Measurements from ENCODE around the gene NUBP2.

Gene NUBP2

GRCh38 chr16:1809281-1809801 is 26.6 kb downstream of the NUBP2 start:
- no peak for DNase-seq (ENCODE audit: low read depth)

GRCh38 chr16:1810106-1810505 is 27.3 kb downstream of the NUBP2 start:
- no peak for DNase-seq (ENCODE audit: low read depth)

DNA sequence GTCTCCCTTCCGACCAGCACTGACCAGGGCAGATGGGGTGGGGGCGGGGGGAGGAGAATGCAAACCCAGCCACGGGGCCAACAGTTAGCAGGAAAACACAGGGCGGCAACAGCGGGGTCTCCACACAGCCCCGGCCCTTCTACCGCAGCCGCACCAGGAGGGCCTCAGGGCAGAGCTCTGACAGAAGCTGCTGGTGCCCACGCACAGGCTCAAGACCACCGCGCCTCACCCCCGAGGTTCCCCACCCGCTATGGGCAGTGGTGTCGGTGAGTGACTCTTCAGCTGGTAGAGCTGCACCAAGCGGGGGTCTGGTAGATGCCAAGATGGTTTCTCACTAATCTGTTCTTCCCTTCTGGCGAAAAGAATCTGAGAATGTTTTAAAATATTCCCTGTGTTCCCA is 27.8 kb downstream of the NUBP2 start:
- DNase-seq (ENCODE audit: low read depth): no peak

DNA sequence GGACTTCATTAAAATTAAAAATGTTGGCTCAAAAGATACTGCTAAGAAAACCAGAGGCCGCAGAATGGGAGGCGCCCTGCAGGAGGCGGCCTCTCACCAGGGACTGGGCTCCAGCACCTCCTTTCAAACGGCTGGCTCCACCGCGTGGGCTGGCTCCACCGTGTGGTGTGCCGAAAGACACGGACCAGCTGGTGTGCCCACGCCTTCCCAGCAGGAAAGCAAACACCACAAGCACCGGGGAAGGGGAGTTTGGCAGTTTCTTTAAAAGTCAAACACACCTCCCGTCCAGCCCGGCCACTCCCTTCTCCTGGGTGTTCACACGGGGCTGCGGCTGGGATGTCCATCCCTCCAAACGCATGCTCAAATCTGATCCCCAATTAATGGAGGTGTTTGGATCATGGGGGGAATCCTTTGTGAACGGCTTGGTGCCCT is 30.0 kb downstream of the NUBP2 start:
- DNase-seq (ENCODE audit: low read depth): peak; percentile 39

GRCh38 chr16:1815461-1815860 is 32.7 kb downstream of the NUBP2 start:
- DNase-seq (ENCODE audit: low read depth): no peak

GRCh38 chr16:1816396-1817275 is 33.9 kb downstream of the NUBP2 start:
- no peak for DNase-seq (ENCODE audit: low read depth)

DNA sequence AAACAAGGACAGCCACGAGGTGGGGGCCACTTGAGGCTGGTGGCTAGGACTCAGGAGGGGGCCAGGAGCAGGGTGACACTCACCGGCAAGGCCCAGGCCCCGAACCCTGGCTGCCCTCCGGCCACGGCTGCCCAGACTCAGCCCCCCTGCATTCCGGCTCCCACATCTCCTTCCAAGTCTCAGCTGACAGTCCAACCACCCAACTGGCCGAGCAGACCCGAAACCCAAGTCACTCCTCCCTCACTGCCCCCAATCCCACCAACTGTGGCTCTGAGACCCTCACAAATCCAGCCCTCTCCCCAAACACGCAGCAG is 34.5 kb downstream of the NUBP2 start:
- DNase-seq (ENCODE audit: low read depth): no peak

- no peak for DNase-seq (ENCODE audit: low read depth)
Observed at GRCh38 chr16:1817716-1818115, 35.0 kb downstream of the NUBP2 start.

- no peak for DNase-seq (ENCODE audit: low read depth)
Observed at GRCh38 chr16:1818204-1818872, 35.6 kb downstream of the NUBP2 start.

DNA sequence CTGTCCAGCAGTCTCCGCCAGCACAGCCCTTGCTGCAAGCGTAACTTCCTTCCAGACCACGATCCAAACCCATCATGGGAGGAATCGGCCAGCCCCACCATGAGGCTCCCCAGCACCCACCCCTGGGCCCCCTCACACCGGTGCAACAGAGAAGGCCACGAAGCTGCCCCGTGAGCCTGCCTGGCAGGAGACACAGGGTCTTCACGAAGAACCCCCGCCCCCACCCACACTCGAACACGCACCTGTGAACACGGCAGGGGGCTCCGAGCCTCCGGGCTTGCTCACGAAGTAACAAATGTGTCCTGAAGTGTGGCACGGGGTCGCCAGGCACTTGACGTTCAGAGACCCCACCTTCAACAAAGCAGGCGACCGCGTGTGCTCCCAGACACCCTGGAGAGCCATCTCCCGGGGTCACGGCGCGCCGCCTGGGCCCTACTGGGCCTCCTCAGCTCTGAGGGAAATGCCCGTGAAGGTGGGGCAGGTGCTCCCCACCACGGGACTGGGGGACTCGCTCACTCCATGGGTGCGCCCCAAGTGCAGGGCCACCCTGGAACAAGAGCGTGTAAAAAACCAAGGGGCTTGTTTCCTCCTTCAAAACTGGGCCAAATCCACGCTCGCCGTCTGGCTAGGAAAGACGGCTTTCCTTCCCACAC is 36.2 kb downstream of the NUBP2 start:
- no peak for DNase-seq (ENCODE audit: low read depth)

DNA sequence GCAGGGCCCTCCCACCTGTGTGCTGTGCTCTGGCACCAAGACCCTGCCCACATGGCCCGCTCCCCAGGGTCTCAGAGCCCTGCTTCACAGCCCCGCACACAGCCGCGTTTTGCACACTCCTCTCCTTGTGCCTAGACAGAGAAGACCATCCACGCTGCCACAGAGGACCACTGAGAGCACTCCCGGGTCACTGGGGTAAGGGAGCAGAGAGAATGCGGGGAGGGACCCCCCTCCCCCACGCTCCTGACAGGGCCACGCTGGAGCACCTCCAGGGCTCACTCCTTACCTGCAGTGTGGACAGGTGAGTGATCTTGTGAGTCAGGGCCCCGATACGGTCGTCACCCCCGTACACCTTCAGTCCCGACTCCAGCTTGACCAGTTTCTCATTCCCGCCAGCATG is 36.9 kb downstream of the NUBP2 start:
- no peak for DNase-seq (ENCODE audit: low read depth)

GRCh38 chr16:1820096-1820945 is 37.6 kb downstream of the NUBP2 start:
- DNase-seq (ENCODE audit: low read depth): no peak

DNA sequence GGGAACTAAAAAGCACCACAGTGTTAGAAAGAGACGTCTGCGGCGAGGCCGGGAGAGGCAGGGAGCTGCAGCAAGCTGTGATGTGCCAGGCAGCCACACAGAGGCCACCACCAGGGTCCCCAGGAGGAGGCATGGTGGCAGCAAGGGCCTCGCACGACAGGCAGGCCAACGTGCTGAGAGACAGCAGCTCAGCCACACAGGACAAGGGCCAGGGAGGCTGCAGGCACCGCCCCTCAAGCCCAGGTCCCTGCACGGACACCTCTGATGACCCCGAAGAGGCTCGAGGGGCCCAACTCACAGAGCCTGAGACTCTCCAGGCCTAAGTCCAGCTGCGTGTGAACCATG is 38.2 kb downstream of the NUBP2 start:
- no peak for DNase-seq (ENCODE audit: low read depth)

DNA sequence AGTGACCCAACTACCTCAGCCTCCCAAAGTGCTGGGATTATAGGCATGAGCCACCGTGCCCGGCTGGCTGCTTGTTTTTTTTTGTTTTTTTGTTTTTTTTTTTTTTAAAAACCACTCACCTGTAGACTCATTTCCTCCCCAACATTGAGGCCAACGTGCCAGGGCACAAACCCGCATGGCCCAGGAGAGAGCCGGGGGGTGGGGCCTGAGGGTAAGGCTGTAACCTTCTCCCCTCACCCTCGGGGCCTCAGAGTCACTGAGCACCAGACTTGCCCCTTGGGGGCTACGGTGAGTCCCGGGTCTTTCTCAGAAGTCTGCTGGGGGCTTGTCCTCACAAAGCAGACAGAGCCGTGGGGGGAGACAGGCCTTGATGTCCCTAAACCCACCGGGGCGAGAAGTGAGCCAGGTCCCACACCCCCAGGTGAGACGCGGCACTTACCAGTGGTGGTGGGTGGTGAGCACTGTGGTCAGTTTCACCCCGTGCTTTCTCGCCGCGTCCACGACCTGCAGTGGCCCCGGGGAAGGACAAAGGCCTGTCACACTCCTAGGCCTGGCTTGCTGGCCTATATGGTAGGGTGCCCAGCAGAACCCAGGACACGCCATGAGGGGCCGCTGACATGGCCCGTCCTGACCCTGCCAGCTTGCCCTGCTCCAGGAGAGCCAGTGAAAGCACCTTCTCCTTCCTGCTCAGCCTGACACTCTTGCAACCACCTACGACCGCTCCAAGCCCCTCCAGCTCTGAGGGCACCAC is 39.3 kb downstream of the NUBP2 start:
- no peak for DNase-seq (ENCODE audit: low read depth)

DNA sequence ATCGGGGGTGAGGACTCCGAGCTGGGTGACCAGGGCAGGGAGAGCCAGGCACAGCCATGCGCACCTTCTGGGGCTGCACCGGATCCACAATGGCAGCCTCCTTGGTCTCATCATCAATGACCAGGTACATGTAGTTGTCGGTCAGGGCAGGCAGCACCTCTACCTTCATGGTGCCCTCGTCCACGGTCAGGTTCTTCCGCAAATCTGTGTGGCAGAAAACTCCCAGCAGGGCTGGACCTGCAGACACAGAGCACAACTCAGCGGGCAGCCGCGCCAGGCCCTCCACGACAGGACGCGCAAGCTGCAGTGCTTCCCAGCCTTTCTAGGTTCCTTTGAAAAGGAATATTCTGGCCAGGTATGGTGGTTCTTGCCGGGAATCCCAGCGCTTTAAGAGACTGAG is 40.0 kb downstream of the NUBP2 start:
- DNase-seq (ENCODE audit: low read depth): no peak

- no peak for DNase-seq (ENCODE audit: low read depth)
Observed at GRCh38 chr16:1823821-1824220, 41.1 kb downstream of the NUBP2 start.

- DNase-seq (ENCODE audit: low read depth): no peak
Observed at GRCh38 chr16:1825381-1825863, 42.7 kb downstream of the NUBP2 start.

DNA sequence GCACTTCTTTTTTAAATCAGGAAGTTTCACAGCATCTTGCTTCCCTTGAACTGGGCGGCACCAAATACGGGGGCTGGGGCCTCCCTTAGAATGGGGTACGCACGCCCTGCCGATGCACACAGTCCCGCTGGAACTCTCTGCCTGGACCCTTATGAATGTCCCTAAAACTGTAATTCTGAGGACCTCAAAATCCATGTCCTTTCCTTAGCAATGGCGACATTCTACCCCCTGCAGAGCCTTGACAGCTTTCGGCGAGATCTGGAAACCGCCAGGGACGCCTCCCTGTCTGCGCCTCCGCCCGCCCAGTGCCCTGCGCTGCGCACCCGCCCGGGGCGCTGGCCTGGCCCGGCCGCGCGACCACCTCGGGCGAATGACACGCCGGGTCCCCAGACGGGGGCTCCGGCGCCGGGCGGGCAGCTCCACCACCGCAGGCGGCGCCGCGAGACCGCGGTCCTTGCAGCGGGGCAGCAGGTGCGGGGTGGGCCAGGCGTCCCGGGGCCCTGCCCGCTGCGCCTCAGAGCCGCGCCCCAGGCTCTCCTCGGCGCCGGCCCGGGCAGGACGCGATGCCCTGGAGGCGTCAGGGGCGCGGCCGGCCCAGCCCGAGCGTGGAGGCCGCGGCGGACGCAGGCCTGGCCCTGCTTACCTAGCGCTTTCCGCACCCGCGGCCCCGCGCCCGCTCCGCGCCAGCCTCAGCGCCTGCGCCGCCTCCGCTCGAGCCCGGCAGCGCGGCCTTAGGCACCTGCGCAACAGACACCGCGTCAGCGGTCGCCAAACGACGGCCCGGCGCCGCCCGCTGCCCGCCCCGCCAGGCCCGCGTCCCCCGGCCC is 43.3 kb downstream of the NUBP2 start:
- DNase-seq (ENCODE audit: low read depth): peak; percentile 55

DNA sequence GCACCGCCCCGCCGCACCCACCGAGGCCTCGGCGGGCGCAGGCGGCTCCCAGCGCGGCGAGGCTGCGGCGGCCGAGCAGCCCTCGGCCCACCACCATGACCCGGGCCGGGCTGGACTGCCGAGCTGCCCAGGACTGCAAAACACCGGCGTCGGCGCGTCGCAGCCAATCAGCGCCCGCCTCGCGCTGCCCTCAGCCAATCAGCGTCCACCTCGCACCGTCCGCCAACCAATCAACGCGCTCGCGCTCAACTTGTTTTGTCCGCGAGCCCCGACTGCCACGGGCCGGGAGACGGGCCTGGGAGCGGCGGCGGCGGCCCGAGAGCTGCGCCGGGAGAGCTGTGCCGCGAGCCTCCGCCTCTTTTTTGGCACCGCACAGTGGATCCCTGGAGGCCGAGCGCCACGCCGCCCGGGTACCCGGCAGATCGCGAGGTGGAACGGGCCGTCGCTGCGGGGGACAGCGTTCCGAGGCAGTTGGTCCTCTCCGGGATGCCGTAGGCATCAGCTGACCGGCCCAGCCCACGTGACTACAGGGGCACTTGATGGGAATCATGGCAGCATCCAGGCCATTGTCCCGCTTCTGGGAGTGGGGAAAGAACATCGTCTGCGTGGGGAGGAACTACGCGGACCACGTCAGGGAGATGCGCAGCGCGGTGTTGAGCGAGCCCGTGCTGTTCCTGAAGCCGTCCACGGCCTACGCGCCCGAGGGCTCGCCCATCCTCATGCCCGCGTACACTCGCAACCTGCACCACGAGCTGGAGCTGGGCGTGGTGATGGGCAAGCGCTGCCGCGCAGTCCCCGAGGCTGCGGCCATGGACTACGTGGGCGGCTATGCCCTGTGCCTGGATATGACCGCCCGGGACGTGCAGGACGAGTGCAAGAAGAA is 44.2 kb downstream of the NUBP2 start, which contains the start of the genes FAHD1 and HAGH:
Gene FAHD1, plus strand, starts transcription at position 516 of the 883 bp plus-strand sequence. Its CDS starts 33 bp downstream, at position 549.
Gene HAGH, minus strand, starts transcription at position 135 of the 883 bp plus-strand sequence. Its CDS starts 38 bp downstream, at position 97.
- DNase-seq (ENCODE audit: low read depth): peak; percentile 80

Measured in stimulated activated CD4-positive, alpha-beta T cell treated with anti-CD3 and anti-CD28 coated beads, Interleukin-2, amount 100 ng/mL, for 4 hours (primary cell).